ES-I3 (cell line): Measurements from ENCODE around the gene SPAG16.

Source experiments
- H3K36me3 ChIP-seq: 2 replicates; pipeline ENCODE4 v1.6.1; 2013; ENCODE audit warnings: mild to moderate bottlenecking, low read length, control low read depth, moderate library complexity; ENCODE audit not compliant: insufficient read depth
- H3K4me1 ChIP-seq: 2 replicates; pipeline ENCODE4 v1.6.1; 2013; ENCODE audit warnings: mild to moderate bottlenecking, control low read depth, low read length; ENCODE audit not compliant: insufficient read depth
- H3K9ac ChIP-seq: 2 replicates; pipeline ENCODE4 v1.6.1; 2013; ENCODE audit warnings: low read depth, mild to moderate bottlenecking, low read length, moderate library complexity
- H3K9me3 ChIP-seq: 2 replicates; pipeline ENCODE4 v1.6.1; 2013; ENCODE audit warnings: mild to moderate bottlenecking, low read length, moderate library complexity; ENCODE audit not compliant: control insufficient read depth, insufficient read depth

SPAG16 gene

DNA sequence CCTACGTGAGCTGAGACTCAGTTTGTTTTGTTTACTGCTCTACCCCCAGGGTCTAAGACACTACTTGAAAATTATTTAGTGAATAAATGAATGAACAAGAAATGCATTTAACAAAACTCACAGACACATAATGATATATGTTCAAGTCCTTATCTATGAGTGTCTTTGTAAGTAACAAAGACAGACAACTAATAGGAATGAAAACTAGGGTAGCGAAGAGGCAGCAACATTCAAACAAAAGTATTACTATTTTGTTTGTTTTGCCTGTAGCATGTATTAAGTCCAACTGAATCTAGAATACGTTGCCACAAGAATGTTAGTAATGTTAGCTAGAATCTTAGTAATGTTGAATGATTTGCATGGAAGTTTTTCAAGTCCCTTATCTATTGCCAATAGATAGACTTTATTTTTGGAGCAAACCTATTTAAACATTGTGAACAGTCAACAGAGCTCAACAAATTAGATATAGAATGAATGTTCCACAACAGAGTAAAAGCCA, 981.8 kb downstream of the SPAG16 start:
- Histone ChIP-seq H3K36me3 (no peaks in the 10 kb centered on the region), H3K4me1 (peaks cover 4% of the 10 kb centered on the region; the same call in 1 of the 2 replicates), H3K9me3 (no peaks in the 10 kb centered on the region), H3K9ac (no peak overlapping the region)

DNA sequence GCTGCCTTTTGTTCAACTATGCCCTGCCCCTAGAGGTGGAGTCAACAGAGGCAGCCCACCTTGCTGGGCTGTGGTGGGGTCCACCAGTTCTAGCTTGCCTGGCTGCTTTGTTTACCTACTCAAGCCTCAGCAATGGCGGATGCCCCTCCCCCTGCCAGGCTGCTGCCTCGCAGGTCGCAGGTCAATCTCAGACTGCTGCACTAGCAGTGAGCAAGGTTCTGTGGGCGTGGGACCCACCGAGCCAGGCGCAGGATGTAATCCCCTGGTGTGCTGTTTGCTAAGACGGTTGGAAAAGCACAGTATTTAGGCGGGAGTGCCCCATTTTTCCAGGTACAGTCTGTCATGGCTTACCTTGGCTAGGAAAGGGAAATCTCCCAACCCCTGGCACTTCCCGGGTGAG, 993.6 kb downstream of the SPAG16 start:
- no peaks in the 10 kb centered on the region for H3K9me3 ChIP-seq
- no peaks in the 10 kb centered on the region for H3K4me1 ChIP-seq
- no peak overlapping the region for H3K9ac ChIP-seq
- no peaks in the 10 kb centered on the region for H3K36me3 ChIP-seq

DNA sequence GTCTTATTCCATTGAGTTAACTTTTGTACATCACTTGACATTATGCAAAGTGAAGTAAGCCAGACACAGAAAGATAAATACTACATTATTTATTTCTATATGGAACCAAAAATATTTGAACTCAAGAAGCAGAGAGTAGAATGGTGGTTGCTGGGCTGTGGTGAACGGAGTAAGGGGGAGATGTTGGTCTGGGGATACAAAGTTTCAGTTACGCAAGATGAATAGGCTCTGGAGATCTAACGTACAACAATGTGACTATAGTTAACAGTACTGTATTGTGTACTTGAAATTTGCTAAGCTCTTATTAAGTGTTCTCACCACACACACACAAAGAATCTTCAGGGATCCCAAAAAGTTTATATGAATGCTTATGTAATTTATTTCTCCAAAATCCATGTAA, 1001.7 kb downstream of the SPAG16 start:
- Histone ChIP-seq H3K9ac (no peak overlapping the region), H3K9me3 (no peaks in the 10 kb centered on the region), H3K4me1 (no peaks in the 10 kb centered on the region), H3K36me3 (no peaks in the 10 kb centered on the region)

DNA sequence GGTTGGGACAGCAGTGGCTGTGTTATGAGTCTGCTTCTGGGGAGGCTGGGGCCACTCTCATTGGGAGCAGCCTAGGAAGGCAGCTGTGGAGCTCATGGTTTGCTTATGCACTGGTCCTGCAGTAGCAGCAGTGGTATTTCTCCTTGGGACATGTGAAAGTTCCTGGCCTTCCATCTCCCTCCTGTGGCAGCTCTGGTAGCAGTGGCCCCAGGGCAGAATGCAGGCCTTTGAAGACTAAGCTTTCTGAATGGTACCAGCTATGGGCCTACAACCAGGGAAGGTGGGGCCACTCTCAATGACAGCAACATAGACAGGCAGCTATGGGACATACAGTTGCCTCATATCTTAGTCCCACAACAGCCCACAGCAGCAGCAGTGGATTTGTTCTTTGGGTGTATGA, 1009.3 kb downstream of the SPAG16 start:
- Histone ChIP-seq H3K9ac (no peak overlapping the region), H3K9me3 (no peaks in the 10 kb centered on the region), H3K36me3 (no peaks in the 10 kb centered on the region), H3K4me1 (no peaks in the 10 kb centered on the region)

DNA sequence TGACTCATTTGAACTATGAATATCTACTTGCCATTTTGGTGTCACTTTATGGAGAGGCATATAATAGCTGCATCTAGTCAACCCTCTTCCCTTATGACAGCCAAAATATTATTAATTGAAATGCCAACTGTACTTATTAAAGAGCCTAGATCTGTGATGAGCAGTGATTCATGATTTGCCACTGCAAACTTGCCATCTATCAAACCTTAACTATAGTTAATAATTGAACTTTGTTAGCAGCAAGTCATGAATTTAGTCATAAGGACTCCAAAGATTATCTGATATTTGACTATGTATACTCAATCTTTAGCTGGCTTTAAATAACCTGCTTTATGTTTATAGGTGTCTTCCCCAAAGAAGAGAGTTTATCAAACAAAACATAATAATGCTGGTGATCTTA, 1010.2 kb downstream of the SPAG16 start:
- Histone ChIP-seq H3K9ac (no peak overlapping the region), H3K4me1 (no peaks in the 10 kb centered on the region), H3K36me3 (no peaks in the 10 kb centered on the region), H3K9me3 (no peaks in the 10 kb centered on the region)

DNA sequence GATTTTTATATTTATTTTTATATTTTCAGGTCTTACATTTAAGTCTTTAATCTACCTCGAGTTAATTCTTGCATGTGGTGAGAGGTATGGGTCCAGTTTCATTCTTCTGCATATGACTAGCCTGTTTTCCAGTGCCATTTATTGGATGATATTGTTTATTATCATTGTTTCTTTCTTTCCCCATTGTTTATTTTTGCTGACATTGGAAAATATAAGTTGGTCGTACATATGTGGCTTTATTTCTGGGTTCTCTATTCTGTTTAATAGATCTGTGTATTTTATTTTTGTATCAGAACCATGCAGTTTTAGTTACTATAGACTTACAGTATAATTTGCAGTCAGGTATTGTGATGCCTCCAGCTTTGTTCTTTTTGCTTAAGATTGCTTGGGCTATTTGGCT, 1013.2 kb downstream of the SPAG16 start:
- Histone ChIP-seq H3K9ac (no peak overlapping the region), H3K4me1 (no peaks in the 10 kb centered on the region), H3K9me3 (no peaks in the 10 kb centered on the region), H3K36me3 (no peaks in the 10 kb centered on the region)

DNA sequence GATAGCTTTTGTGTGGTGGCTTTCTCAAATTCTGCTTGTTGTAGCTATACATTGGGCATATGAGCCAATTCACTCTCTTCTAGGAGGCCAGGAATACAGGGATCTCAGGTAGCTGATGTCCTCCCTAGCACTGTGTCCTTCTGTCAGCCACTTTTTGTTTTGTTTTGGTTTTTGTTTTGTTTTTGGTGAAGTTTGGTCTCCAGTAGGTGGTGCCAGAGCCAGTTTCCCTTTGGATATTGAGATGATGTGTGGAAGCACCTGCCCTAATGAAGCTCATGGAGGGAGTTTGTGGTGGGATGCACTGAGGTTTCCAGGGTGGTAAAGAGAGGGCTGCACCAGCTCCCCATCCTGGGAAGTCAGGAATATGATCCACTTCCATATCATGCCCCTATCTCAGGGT, 1026.1 kb downstream of the SPAG16 start:
- Histone ChIP-seq H3K4me1 (no peaks in the 10 kb centered on the region), H3K9me3 (no peaks in the 10 kb centered on the region), H3K9ac (no peak overlapping the region), H3K36me3 (no peaks in the 10 kb centered on the region)

DNA sequence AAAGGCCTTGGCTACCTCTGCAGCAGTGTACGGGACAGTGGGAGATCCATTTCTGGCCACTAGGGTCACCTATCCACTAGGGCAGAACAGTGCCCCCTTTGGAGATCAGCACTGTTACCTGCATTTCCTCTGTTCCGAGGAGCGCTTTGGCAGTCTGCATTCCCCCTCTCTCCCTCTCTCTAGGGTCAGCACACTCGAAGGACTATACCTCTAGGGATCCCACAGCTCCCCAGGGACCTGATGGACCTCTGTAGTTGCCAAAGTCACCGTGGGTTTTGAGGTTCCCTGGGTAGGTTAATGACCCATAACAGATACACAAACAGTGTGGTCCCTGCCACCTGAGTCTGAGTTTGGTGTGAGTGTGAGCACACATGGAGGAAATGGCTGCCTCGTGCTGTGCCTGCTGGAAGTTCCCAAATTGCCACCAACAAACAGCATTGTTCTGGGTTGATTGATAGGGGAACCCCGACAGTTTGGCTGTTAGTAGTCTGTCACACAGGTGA, 1026.8 kb downstream of the SPAG16 start:
- no peaks in the 10 kb centered on the region for H3K36me3 ChIP-seq
- H3K9me3 ChIP-seq = no peaks in the 10 kb centered on the region
- no peak overlapping the region for H3K9ac ChIP-seq
- no peaks in the 10 kb centered on the region for H3K4me1 ChIP-seq

DNA sequence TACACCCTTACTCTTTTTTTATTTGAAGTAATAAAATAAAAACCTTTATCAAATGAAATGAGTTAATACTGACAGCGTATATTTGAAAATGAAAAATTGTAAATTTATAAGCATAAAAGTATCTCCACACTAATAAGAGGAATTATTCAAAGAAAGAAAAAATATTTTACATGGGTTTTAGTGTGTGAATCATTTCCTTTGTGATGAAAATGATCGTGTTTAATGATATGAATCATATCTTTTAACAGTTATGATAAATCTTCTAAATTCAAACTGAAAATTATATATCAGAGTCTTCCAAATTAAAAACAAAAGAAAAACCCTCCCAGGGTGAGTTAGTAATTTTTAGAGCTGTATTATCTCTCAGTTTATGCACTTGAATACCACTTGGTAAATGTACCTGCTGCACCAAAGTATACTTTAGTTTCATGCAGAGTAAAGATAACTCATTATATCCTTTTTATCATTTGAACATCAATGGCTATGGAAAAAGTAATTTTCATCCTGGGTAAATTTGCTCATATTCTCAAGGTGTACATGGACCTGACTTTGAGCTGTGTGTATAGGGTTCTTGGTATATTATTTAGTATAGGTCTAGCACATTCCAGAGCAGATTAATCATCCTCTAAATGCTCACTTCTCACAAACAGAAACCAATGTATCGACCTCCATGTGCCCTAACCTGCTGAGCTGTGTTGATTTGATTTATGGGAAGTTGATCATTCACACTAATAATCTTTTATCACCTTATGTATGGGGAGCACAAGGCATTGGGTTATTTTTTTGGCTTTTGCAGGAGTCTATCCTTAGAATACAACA, 1027.9 kb downstream of the SPAG16 start:
- no peaks in the 10 kb centered on the region for H3K36me3 ChIP-seq
- no peaks in the 10 kb centered on the region for H3K9me3 ChIP-seq
- no peak overlapping the region for H3K9ac ChIP-seq
- no peaks in the 10 kb centered on the region for H3K4me1 ChIP-seq

DNA sequence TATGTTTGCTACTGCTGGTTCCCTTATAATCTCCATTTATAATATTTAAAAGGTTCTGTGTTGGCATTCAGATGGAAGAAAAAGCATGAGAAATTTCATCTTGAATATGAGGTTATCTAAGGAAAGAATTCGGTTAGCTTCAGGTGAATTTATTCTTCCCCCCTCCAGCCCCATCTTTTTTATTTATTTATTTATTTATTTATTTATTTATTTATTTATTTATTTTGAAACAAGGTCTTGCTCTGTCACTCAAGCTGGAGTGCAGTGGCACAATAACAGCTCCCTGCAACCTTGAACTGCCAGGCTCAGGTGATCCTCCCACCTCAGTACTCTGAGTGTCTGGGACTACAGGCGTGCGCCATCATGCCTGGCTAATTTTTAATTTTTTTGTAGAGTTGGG, 1031.1 kb downstream of the SPAG16 start:
- no peaks in the 10 kb centered on the region for H3K9me3 ChIP-seq
- no peak overlapping the region for H3K9ac ChIP-seq
- H3K36me3 ChIP-seq = no peaks in the 10 kb centered on the region
- no peaks in the 10 kb centered on the region for H3K4me1 ChIP-seq

DNA sequence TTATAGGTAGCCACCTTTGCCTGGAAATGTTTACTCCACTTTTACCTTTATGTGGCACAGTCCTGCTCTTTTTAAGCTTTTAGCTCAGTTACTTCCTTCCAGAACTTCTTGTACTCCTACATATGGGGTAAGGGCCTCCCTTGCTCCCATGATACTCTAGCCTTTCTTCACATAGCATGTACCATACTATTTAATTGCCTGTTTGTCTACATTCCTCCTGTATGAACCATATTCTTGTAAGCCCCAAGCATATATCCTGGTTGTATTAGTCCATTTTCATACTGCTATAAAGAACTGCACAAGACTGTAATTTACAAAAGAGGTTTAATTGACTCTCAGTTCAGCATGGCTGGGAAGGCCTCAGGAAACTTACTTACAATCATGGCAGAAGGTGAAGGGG, 1035.9 kb downstream of the SPAG16 start:
- Histone ChIP-seq H3K9ac (no peak overlapping the region), H3K9me3 (no peaks in the 10 kb centered on the region), H3K36me3 (no peaks in the 10 kb centered on the region), H3K4me1 (no peaks in the 10 kb centered on the region)

DNA sequence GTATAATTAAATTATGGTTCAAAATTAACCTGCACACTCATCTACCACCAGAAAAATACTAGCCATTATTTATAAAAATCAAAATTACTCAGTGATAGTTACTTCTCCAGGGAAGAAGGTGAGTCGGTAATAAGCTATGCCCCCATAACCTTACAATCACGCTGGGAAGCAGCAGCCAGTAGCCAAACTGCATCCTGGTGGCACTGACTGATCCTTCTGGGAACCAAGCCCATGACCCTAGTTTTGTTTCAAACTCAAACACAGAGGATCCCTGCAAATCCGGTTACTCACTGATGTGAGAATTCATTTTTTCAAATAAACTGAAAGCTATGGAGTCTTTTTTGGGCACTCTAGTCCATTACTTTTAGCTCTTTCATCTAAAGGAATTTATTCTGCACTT, 1038.4 kb downstream of the SPAG16 start:
- Histone ChIP-seq H3K4me1 (no peaks in the 10 kb centered on the region), H3K9me3 (no peaks in the 10 kb centered on the region), H3K36me3 (no peaks in the 10 kb centered on the region), H3K9ac (no peak overlapping the region)

DNA sequence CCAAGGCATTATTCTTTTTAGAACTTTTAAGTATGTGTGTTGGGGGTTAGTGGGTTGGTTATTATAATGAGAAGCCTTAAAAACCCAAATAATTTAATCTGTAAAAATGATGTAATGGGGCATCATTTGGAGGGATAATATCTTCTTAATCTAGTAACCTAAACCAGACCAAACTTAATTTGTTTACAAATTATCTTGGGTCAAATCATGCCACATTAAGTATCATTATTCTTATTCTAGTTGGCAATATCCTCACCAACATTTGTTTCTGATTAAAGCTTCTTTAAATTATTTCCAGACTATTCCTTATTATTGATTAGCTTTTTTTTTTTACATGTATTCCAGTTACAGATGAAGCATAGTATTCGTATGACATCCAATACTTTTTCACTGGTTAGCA, 1041.1 kb downstream of the SPAG16 start:
- no peaks in the 10 kb centered on the region for H3K36me3 ChIP-seq
- no peak overlapping the region for H3K9ac ChIP-seq
- H3K9me3 ChIP-seq = no peaks in the 10 kb centered on the region
- no peaks in the 10 kb centered on the region for H3K4me1 ChIP-seq

DNA sequence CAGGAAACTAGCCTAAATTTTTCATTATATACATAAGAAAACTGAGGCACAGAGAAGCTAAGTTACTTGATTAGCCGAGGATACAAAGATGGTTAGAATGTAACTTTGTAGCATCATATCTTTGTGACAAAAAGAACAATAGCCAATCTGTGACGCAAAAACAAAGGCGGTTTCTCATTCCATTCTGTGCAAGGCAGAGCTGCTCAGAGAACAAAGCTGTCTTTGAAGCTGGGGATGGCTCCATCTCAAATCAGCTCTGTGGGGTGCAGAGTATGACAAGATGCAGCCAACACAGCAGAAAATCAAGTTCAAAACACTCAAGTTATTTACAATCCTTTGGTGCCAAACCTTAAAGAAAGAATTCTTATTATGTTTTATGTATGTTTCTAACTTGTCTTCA, 1044.7 kb downstream of the SPAG16 start:
- no peaks in the 10 kb centered on the region for H3K9me3 ChIP-seq
- no peaks in the 10 kb centered on the region for H3K4me1 ChIP-seq
- H3K36me3 ChIP-seq = no peaks in the 10 kb centered on the region
- H3K9ac ChIP-seq = no peak overlapping the region

DNA sequence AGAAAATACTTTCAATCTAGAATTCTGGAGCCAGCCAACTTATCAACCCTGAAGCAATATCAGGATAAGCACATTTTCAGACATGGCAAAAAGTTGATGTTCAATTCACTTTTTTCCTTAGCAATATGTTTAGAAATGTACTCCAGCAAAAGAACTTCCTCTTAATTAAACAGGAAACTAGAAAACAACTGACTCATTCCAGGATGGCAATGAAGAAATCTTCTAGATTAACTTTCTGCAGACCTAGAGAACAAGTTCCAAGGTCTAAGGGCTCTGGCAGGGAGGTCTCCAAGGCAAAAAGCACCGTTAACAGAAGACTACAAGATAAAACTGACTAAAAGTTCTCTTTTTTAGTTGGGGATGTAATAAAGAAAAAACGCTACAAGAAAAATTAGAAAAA, 1057.4 kb downstream of the SPAG16 start:
- no peaks in the 10 kb centered on the region for H3K4me1 ChIP-seq
- H3K9me3 ChIP-seq = no peaks in the 10 kb centered on the region
- no peak overlapping the region for H3K9ac ChIP-seq
- H3K36me3 ChIP-seq = no peaks in the 10 kb centered on the region
